SK-N-SH (cell line): ENCODE data around the gene RPE. TPM values are rescaled to one million over a fixed set of nuclear protein-coding genes. Genes with fewer than 3 reads are reported as not detected.

Source experiments
- CTCF ChIA-PET: fragments of 300-600, 350-600 bp; formaldehyde crosslinking; extraction: SDS; loops from one replicate; lab custom pipeline; 2021; lab: Yijun Ruan, JAX
- POLR2A ChIA-PET: fragments of 350-600 bp; sonication (Branson Sonifier 250); formaldehyde crosslinking; extraction: SDS; loops from one replicate; lab custom pipeline; 2020; ENCODE audit warnings: antibody characterized with exemption, inconsistent platforms; lab: Yijun Ruan, JAX
- DNase-seq: peaks from one replicate; pipeline ENCODE4 v3.0.0; 2012
- H2AFZ ChIP-seq: fragments of 200-600 bp; sonication (generic); 2 replicates; pipeline ENCODE4 v1.8.1; 2016; ENCODE audit warnings: antibody characterized with exemption, mild to moderate bottlenecking, low read depth
- H3F3A ChIP-seq: fragments of 200-600 bp; sonication (generic); replicated peaks from 2 replicates; pipeline ENCODE3; 2016; ENCODE audit warnings: antibody characterized with exemption, mild to moderate bottlenecking; ENCODE audit not compliant: insufficient read depth
- H3K27ac ChIP-seq, 2 experiments: fragments of 200-500 bp in 1 of 2; fragments of 200-600 bp in 1 of 2; sonication (Bioruptor generic) in 1 of 2; sonication (generic), shearing (Covaris generic) in 1 of 2; 2 replicates each; pipeline versions ENCODE4 v1.5.1 to v1.6.1; 2014 to 2016; ENCODE audit warnings: low read depth in 2 of 2, inconsistent platforms in 1 of 2, low read length in 1 of 2, mild to moderate bottlenecking in 1 of 2, mixed read lengths in 1 of 2
- H3K27me3 ChIP-seq: fragments of 200-600 bp; sonication (generic), shearing (Covaris generic); 2 replicates; pipeline ENCODE4 v1.6.1; 2016; ENCODE audit warnings: mixed run types; ENCODE audit not compliant: insufficient read depth
- H3K36me3 ChIP-seq, 2 experiments: fragments of 200-500 bp in 1 of 2; fragments of 200-600 bp in 1 of 2; sonication (Bioruptor generic) in 1 of 2; sonication (generic) in 1 of 2; replicated peaks in 1 of 2; 2 replicates each; pipeline versions ENCODE3 to v1.5.1; 2014 to 2016; ENCODE audit warnings: low read length in 1 of 2, mild to moderate bottlenecking in 1 of 2; ENCODE audit not compliant: insufficient read depth in 2 of 2, control insufficient read depth in 1 of 2
- H3K4me1 ChIP-seq, 2 experiments: fragments of 200-500 bp in 1 of 2; fragments of 200-600 bp in 1 of 2; sonication (Bioruptor generic) in 1 of 2; sonication (generic), shearing (Covaris generic) in 1 of 2; 2 replicates each; pipeline versions ENCODE4 v1.5.1 to v1.6.1; 2014 to 2016; ENCODE audit warnings: low read depth in 1 of 2, low read length in 1 of 2, mixed run types in 1 of 2; ENCODE audit not compliant: insufficient read depth in 2 of 2, control insufficient read depth in 1 of 2
- H3K4me2 ChIP-seq: fragments of 200-600 bp; sonication (generic), shearing (Covaris generic); 2 replicates; pipeline ENCODE4 v1.6.1; 2017; ENCODE audit warnings: mixed run types
- H3K4me3 ChIP-seq, 2 experiments: fragments of 200-500 bp in 1 of 2; fragments of 200-600 bp in 1 of 2; sonication (Bioruptor generic) in 1 of 2; sonication (generic), shearing (Covaris generic) in 1 of 2; 2 replicates each; pipeline versions ENCODE4 v1.5.1 to v1.8.1; 2014 to 2016; ENCODE audit warnings: low read depth in 2 of 2, inconsistent platforms in 1 of 2, low read length in 1 of 2, mild to moderate bottlenecking in 1 of 2, mixed read lengths in 1 of 2, moderate library complexity in 1 of 2
- H3K79me2 ChIP-seq: fragments of 200-600 bp; sonication (generic); 2 replicates; pipeline ENCODE4 v1.8.1; 2017; ENCODE audit warnings: mild to moderate bottlenecking; ENCODE audit not compliant: insufficient read depth
- H3K9ac ChIP-seq: fragments of 200-600 bp; sonication (generic); 2 replicates; pipeline ENCODE4 v1.6.1; 2017; ENCODE audit warnings: mixed run types
- H3K9me2 ChIP-seq: fragments of 200-600 bp; sonication (generic); 2 replicates; pipeline ENCODE4 v1.6.1; 2017; ENCODE audit warnings: mixed run types
- H3K9me3 ChIP-seq: fragments of 200-600 bp; sonication (generic); 2 replicates; pipeline ENCODE4 v1.6.1; 2017; ENCODE audit warnings: mixed run types, mild to moderate bottlenecking, moderate library complexity
- H4K20me1 ChIP-seq: fragments of 200-600 bp; sonication (generic); 2 replicates; pipeline ENCODE4 v1.6.1; 2017; ENCODE audit warnings: mild to moderate bottlenecking, mixed run types; ENCODE audit not compliant: insufficient read depth
- CHD2 ChIP-seq: fragments of 150-350 bp; IDR thresholded peaks from 2 replicates; pipeline ENCODE4 v1.6.1; 2018; ENCODE audit warnings: low read length; ENCODE audit not compliant: partially characterized antibody
- FOSL2 ChIP-seq: IDR thresholded peaks from 2 replicates; pipeline ENCODE4 v1.4.0; 2012; ENCODE audit warnings: low read depth, mild to moderate bottlenecking, moderate library complexity, borderline replicate concordance
- FOXJ3 ChIP-seq: sonication (generic); formaldehyde crosslinking; IDR thresholded peaks from 2 replicates; pipeline ENCODE4 v1.5.1; 2020; ENCODE audit warnings: mild to moderate bottlenecking, missing genetic modification reagents
- FOXM1 ChIP-seq: IDR thresholded peaks from 2 replicates; pipeline ENCODE4 v1.4.0; 2012; ENCODE audit warnings: low read depth, mild to moderate bottlenecking
- GABPA ChIP-seq: IDR thresholded peaks from 2 replicates; pipeline ENCODE4 v1.4.0; 2012; ENCODE audit warnings: low read depth, mild to moderate bottlenecking
- GATA2 ChIP-seq: sonication (generic); formaldehyde crosslinking; IDR thresholded peaks from 2 replicates; pipeline ENCODE4 v1.5.0; 2020; ENCODE audit warnings: mild to moderate bottlenecking, missing genetic modification reagents
- JUND ChIP-seq: IDR thresholded peaks from 2 replicates; pipeline ENCODE4 v1.4.0; 2012
- MEF2A ChIP-seq: IDR thresholded peaks from 2 replicates; pipeline ENCODE4 v1.4.0; 2012; ENCODE audit warnings: low read depth, borderline replicate concordance
- MXI1 ChIP-seq: IDR thresholded peaks from 2 replicates; pipeline ENCODE4 v1.6.1; 2012; ENCODE audit warnings: mild to moderate bottlenecking, low read depth, low read length, improper control_type of control experiment
- NFIC ChIP-seq: IDR thresholded peaks from 2 replicates; pipeline ENCODE4 v1.4.0; 2012; ENCODE audit warnings: borderline replicate concordance
- NRF1 ChIP-seq: IDR thresholded peaks from 2 replicates; pipeline ENCODE4 v1.6.1; 2012; ENCODE audit warnings: low read depth, mild to moderate bottlenecking, low read length
- RAD21 ChIP-seq: IDR thresholded peaks from 2 replicates; pipeline ENCODE4 v1.6.1; 2012; ENCODE audit warnings: mild to moderate bottlenecking, low read length
- RFX5 ChIP-seq: IDR thresholded peaks from 2 replicates; pipeline ENCODE4 v1.6.1; 2012; ENCODE audit warnings: mild to moderate bottlenecking, improper control_type of control experiment, low read length
- RXRA ChIP-seq: IDR thresholded peaks from 2 replicates; pipeline ENCODE4 v1.4.0; 2012; ENCODE audit warnings: low read depth, mild to moderate bottlenecking, borderline replicate concordance
- YY1 ChIP-seq: IDR thresholded peaks from 2 replicates; pipeline ENCODE4 v1.4.0; 2012; ENCODE audit warnings: low read depth, mild to moderate bottlenecking
- WGBS: methylation state at CpG from one replicate; pipeline ENCODE4 v1.1.6; 2017; ENCODE audit warnings: low lambda C conversion rate; 5-methylcytosine and 5-hydroxymethylcytosine counted together
- polyA plus RNA-seq, 3 experiments: library from polyadenylated mRNA; depleted of rRNA; stranded (reverse); fragments of >200 nt; gene quantifications; 2 replicates each; pipeline ENCODE4 v1.2.3, GENCODE V29; 2012
- TF ChIP-seq, protein P1 (sequence below): IDR thresholded peaks from 2 replicates; pipeline ENCODE4 v1.4.0; 2012; ENCODE audit warnings: low read depth, borderline replicate concordance
- TF ChIP-seq, protein P2 (sequence below): IDR thresholded peaks from 2 replicates; pipeline ENCODE4; 2012

RPE gene
- polyA plus RNA-seq, 1 of the 3 experiments (the other 2 are of a cell fraction): 62.9 TPM

DNA sequence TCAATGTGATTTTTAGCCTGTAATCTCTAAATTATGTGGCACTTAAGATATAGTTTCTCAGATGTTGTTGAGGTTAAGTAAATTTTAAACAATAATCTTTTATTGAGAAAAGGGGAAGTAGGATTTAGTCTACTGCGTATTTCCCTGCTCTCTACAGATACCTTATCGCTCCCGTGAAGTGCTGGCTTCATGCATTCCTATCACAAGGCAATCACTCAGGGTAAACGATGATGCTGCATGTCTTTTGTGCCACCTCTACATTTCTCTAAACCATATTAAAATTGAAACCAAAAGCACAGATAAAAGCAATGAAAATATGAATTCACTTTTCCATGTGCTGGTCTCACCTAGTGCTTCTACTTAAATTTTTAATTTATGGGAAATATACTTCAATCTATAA, 14.4 kb upstream of the RPE start (continued):
- TF ChIP-seq MXI1 (no peak), FOXJ3 (CRISPR knock-in tag) (no peak), FOXM1 (no peak), NFIC (no peak), JUND (no peak)
- TF ChIP-seq, protein P1, sequence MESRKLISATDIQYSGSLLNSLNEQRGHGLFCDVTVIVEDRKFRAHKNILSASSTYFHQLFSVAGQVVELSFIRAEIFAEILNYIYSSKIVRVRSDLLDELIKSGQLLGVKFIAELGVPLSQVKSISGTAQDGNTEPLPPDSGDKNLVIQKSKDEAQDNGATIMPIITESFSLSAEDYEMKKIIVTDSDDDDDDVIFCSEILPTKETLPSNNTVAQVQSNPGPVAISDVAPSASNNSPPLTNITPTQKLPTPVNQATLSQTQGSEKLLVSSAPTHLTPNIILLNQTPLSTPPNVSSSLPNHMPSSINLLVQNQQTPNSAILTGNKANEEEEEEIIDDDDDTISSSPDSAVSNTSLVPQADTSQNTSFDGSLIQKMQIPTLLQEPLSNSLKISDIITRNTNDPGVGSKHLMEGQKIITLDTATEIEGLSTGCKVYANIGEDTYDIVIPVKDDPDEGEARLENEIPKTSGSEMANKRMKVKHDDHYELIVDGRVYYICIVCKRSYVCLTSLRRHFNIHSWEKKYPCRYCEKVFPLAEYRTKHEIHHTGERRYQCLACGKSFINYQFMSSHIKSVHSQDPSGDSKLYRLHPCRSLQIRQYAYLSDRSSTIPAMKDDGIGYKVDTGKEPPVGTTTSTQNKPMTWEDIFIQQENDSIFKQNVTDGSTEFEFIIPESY: no peak
- TF ChIP-seq, protein P2, sequence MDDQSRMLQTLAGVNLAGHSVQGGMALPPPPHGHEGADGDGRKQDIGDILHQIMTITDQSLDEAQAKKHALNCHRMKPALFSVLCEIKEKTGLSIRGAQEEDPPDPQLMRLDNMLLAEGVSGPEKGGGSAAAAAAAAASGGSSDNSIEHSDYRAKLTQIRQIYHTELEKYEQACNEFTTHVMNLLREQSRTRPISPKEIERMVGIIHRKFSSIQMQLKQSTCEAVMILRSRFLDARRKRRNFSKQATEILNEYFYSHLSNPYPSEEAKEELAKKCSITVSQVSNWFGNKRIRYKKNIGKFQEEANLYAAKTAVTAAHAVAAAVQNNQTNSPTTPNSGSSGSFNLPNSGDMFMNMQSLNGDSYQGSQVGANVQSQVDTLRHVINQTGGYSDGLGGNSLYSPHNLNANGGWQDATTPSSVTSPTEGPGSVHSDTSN: no peak
- TF ChIP-seq, all 33 proteins: peak for 0

DNA sequence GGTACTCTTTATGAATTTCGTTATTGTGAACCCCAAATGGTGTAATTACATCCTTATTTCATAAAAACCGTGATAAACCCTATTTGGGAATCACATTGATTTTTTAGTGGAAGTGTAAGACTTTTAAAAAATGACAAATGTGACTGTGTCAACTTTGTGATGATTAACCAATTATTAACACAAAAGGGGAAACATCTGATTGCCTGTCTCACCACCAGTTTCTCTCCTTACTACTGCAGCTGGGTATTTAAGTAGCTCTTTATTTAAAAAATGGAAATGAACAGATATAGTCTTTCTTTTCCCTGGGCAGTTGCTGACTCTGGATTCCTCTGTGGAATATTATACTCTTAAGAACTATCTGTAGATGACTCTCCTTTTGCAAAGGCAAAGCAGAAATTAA, 11.6 kb upstream of the RPE start:
- TF ChIP-seq RXRA (no peak), MEF2A (no peak), CHD2 (no peak), RAD21 (no peak), FOSL2 (no peak), RFX5 (no peak), GABPA (no peak), GATA2 (no peak), NRF1 (no peak), YY1 (no peak)
- POLR2A ChIA-PET: no interaction called here
- no peaks in the 10 kb centered on the region for H3K36me3 ChIP-seq
- H3K9ac ChIP-seq: no peak overlapping the region
- H3K4me3 ChIP-seq: no peak overlapping the region
- H3K4me2 ChIP-seq: no peak overlapping the region
- 46% methylated on average over 2 of the region's 2 CpGs for WGBS
- no peaks in the 10 kb centered on the region for H3K79me2 ChIP-seq
- no peaks in the 10 kb centered on the region for H3K9me2 ChIP-seq
- no peak for DNase-seq
- no peaks in the 10 kb centered on the region for H3K9me3 ChIP-seq
- H3K27ac ChIP-seq: no peak overlapping the region
- H3F3A ChIP-seq: no peaks in the 10 kb centered on the region
- no peaks in the 10 kb centered on the region for H3K27me3 ChIP-seq
- CTCF ChIA-PET: interaction anchor here (1.1 to 3.0 kb wide), 3 partner anchors 20 to 208 kb away, joined by 4 to 11 read pairs (median 6); no protein-coding TSS in a partner anchor
- no peak overlapping the region for H2AFZ ChIP-seq
- H4K20me1 ChIP-seq: no peaks in the 10 kb centered on the region
- no peaks in the 10 kb centered on the region for H3K4me1 ChIP-seq
